ENCODE results near the gene GOLGB1. TPM values are rescaled to one million over a fixed set of nuclear protein-coding genes. Genes with fewer than 3 reads are reported as not detected.

The GOLGB1 gene
- total RNA-seq, 1 donor from 2014 or later = 33.2 TPM

DNA sequence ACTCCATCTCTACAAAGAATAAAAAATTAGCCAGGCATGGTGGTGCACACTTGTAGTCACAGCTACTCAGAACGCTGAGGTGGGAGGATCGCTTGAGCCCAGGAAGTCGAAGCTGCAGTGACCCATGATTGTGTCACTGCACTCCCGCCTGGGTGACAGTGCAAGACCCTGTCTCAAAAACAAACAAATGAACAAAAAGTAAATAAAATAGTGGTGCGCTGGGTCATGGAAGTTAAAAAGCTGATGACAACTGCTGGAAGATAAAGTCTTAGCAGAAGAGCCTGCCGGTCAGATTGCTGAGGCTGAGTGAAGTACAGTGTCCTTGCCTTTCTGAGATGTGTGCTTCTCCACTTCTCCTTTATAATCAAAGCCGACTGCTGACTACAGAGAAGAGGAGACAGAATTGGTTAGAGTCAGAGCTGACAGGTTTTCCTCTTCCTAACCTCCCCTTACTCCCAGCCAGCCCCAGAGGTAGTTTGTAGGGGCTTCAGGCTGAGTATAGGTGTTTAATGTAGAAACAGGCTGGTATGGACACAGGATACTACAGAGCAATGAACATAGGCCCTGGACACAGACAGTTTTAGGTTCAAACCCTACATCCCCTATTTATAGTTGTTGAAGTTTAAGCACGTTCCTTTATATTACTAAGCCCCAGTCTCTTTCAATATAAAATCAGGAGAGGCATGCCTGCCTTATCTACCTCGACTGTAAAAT lies 106.8 kb downstream of the GOLGB1 start:
- intact Hi-C loops (cut with micrococcal nuclease) = no loop called here

DNA sequence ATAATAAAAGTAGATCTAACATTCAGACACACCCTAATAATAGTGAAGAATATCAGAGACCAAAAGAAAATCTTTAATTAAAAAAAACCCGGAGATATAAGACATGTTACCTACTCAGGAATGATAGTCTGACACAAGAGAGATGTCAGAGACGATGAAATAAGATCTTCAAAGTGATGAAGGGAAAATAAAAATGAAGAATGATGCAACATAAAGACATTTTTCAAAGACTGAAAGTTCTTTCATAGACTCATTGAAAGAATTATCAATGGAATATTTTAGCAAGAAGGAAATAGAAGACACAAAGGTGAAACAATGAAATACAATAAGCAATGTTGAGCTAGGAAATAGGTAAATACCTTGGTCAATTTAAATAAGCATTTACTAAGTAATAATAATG lies 108.4 kb downstream of the GOLGB1 start:
- intact Hi-C loops (cut with micrococcal nuclease) = no loop called here

DNA sequence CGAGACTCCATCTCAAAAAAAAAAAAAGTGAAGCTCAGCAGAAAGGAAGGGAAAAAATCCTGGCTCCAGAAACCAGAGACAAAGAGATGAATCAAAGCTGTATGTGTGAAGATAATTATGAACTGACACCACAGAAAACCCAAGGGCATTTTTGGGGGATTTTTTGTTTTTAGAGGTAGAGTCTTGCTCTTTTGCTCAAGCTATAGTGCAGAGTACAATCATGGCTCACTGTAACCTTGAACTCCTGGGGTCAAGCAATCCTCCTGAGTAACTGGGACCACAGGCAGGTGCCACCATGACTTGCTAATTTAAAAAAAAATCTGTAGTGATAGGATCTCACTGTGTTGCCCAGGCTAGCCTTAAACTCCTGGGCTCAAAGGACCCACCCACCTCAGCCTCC lies 111.6 kb downstream of the GOLGB1 start:
- intact Hi-C loops (cut with micrococcal nuclease) = no loop called here

DNA sequence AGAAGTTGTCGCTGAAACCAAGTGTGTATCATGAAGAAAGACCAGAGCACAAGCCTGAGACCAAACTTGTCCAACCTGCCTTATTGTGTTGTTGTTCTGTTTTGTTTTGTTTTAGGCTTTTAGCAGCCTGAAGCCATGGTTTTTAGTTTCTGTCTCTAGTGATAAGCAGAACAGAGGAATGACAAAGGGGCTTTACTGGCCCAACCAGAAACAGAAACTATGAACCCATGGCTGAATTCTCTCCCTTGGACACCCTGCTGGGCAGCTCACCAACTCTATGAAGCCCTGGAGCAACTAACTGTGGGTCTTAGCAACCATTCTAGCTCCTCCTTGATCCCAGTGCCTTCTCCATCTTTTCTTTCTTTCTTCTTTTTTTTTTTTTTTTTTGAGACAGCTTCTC lies 119.2 kb downstream of the GOLGB1 start:
- intact Hi-C loops (cut with micrococcal nuclease) = no loop called here

- intact Hi-C loops (cut with micrococcal nuclease) = no loop called here
These were observed 119.9 kb downstream of the GOLGB1 start for GRCh38 chr3:121629601-121630000.

GRCh38 chr3:121627622-121628021 lies 121.9 kb downstream of the GOLGB1 start:
- intact Hi-C loops (cut with micrococcal nuclease) = no loop called here

GRCh38 chr3:121627211-121627610 lies 122.3 kb downstream of the GOLGB1 start:
- intact Hi-C loops (cut with micrococcal nuclease) = no loop called here

GRCh38 chr3:121626495-121626894 lies 123.0 kb downstream of the GOLGB1 start:
- intact Hi-C loops (cut with micrococcal nuclease) = no loop called here

DNA sequence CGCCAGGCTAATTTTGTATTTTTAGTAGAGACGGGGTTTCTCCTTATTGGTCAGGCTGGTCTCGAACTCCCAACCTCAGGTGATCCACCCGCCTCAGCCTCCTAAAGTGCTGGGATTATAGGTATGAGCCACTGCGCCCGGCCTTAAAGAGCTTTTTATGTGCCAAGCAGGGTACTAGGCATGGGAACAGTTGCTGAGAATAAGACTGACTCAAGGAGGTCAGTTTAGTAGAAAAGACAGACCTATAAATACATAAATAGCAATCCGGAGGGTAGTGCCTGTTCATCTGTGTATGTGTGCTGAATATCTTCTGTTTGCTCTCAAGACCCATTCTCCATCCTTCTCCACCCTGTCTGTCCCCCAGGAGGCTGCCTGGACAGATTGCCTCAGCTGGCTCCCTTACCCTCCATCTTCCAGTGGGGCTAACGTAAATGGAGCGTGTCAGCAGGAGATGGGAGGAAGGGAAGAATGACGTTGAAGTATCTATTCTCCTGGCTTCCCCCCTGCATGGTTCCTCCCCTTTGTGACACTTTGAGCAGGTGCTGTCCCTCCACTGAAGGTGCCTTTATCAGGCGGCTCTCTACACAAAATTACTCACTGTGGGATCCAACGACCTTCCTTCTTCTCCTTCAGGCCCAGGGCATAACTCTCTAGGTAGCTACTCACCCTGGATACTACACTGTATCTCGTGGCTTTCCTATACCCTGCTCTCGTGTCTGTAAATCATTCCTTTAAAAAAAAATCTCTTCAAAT lies 125.2 kb downstream of the GOLGB1 start:
- intact Hi-C loops (cut with micrococcal nuclease) = no loop called here

- intact Hi-C loops (cut with micrococcal nuclease) = no loop called here
These were observed 128.1 kb downstream of the GOLGB1 start for GRCh38 chr3:121621491-121621890.

- intact Hi-C loops (cut with micrococcal nuclease) = no loop called here
These were observed 129.8 kb downstream of the GOLGB1 start for GRCh38 chr3:121619691-121620090.

Other genes starting within 250 kb of the GOLGB1 start
- 37.1 and 37.7 TPM in 2 replicates for gene POLQ, start 203.8 kb downstream of the GOLGB1 start, total RNA-seq
- gene ARGFX, start 181.8 kb downstream of the GOLGB1 start, total RNA-seq = not detected in 2 replicates
- gene FBXO40, start 156.4 kb downstream of the GOLGB1 start, total RNA-seq = not detected in 2 replicates
- 336 and 340 TPM in 2 replicates for gene HCLS1, start 88.8 kb downstream of the GOLGB1 start, total RNA-seq
- 35.3 and 37.1 TPM in 2 replicates for gene IQCB1, start 85.3 kb upstream of the GOLGB1 start, total RNA-seq
- 35.2 and 39.3 TPM in 2 replicates for gene EAF2, start 85.5 kb upstream of the GOLGB1 start, total RNA-seq
- gene SLC15A2, start 144.7 kb upstream of the GOLGB1 start, total RNA-seq = 10.8 and 11.3 TPM in 2 replicates

Measured in T-helper 2 cell treated with Interferon-gamma antibody and Interleukin-4, amounts not matched to agents 100 ng/mL and 5 ng/mL, for 36 hours (primary cell).